Neural cell (in vitro differentiated cells): ENCODE results near the gene MRPL58.

ENCODE experiments used
- CTCF ChIP-seq: fragments of 450-650 bp; IDR thresholded peaks from 2 replicates; pipeline ENCODE4 v1.5.1; 2014; ENCODE audit warnings: antibody characterized with exemption, mild to moderate bottlenecking, moderate library complexity; ENCODE audit not compliant: poor library complexity, severe bottlenecking
- EP300 ChIP-seq: fragments of 450-650 bp; conservative IDR thresholded peaks from 2 replicates; pipeline ENCODE4 v1.6.1; 2014; ENCODE audit warnings: antibody characterized with exemption, mild to moderate bottlenecking, moderate library complexity; ENCODE audit not compliant: poor library complexity, severe bottlenecking
- EZH2 ChIP-seq: fragments of 200-600, 300-800 bp; shearing (Covaris generic), sonication (generic); IDR thresholded peaks from 2 replicates; pipeline ENCODE4 v1.6.1; 2014; ENCODE audit warnings: antibody characterized with exemption, low read length, borderline replicate concordance, mild to moderate bottlenecking; ENCODE audit not compliant: insufficient read depth, poor library complexity, severe bottlenecking
- POLR2AphosphoS5 ChIP-seq: IDR thresholded peaks from 2 replicates; pipeline ENCODE4 v1.6.1; 2012
- RAD21 ChIP-seq: fragments of 450-650 bp; conservative IDR thresholded peaks from 2 replicates; pipeline ENCODE4 v1.6.1; 2014; ENCODE audit warnings: antibody characterized with exemption, mild to moderate bottlenecking, moderate library complexity
- REST ChIP-seq: IDR thresholded peaks from 2 replicates; pipeline ENCODE4 v1.6.1; 2012; ENCODE audit warnings: borderline replicate concordance
- SMC3 ChIP-seq: fragments of 450-650 bp; conservative IDR thresholded peaks from 2 replicates; pipeline ENCODE4 v1.6.1; 2014; ENCODE audit warnings: antibody characterized with exemption, mild to moderate bottlenecking, moderate library complexity; ENCODE audit not compliant: poor library complexity

- TF ChIP-seq CTCF, result no peak
- no peak for TF ChIP-seq POLR2AphosphoS5
- no peak for TF ChIP-seq RAD21
- no peak for TF ChIP-seq SMC3
- TF ChIP-seq REST, result no peak
- no peak for TF ChIP-seq EZH2
- no peak for TF ChIP-seq EP300
Observed at GRCh38 chr17:75039238-75039637, 26.8 kb downstream of the MRPL58 start.
